Tibial artery (tissue), 4 donors: ENCODE data around the gene NFX1.
A peak's percentile ranks its signal among the peaks of the same experiment; 100 is the strongest.

Source experiments
- DNase-seq, 2 donors: peaks; one replicate each; pipeline ENCODE4 v3.0.0-alpha.2; 2019
- H3K27ac ChIP-seq, 2 donors: fragments of 200-600 bp; sonication (generic) in 1 of 2; 1 replicate in 1 of 2; 2 replicates in 1 of 2; pipeline ENCODE4 v1.5.1; 2018 to 2019; ENCODE audit warnings: mild to moderate bottlenecking in 1 of 2
- H3K27me3 ChIP-seq, 2 donors: fragments of 200-600 bp; sonication (generic) in 1 of 2; one replicate each; pipeline versions ENCODE4 v1.5.1 to v1.6.0; 2016 to 2019
- H3K36me3 ChIP-seq, 3 donors: fragments of 200-600 bp; sonication (generic) in 2 of 3; one replicate each; pipeline ENCODE4 v1.5.1; 2016 to 2019; ENCODE audit warnings: mild to moderate bottlenecking in 2 of 3
- H3K4me1 ChIP-seq, 4 donors: fragments of 200-600 bp; sonication (generic) in 2 of 4; 1 replicate in 3 of 4; 2 replicates in 1 of 4; pipeline ENCODE4 v1.5.1; 2016 to 2019
- H3K4me3 ChIP-seq, 2 donors: fragments of 200-600 bp; sonication (generic) in 1 of 2; 1 replicate in 1 of 2; 2 replicates in 1 of 2; pipeline ENCODE4 v1.5.1; 2018 to 2019; ENCODE audit warnings: mild to moderate bottlenecking in 2 of 2
- H3K9me3 ChIP-seq, 3 donors: fragments of 200-600 bp; sonication (generic) in 1 of 3; one replicate each; pipeline ENCODE4 v1.5.1; 2016 to 2019
- intact Hi-C: fragments of 100-400 bp; cut with DNase I; formaldehyde crosslinking; loops from one replicate; pipeline ENCODE4 v1.15.0; 2023; ENCODE audit warnings: low total_unique reads
- TF ChIP-seq, protein P1 (sequence below), 2 experiments: fragments of 200-600 bp in 1 of 2; fragments of 450-650 bp in 1 of 2; IDR thresholded peaks; one replicate each; pipeline ENCODE4 v1.5.1; 2017 to 2019; ENCODE audit warnings: antibody characterized with exemption in 2 of 2, mild to moderate bottlenecking in 1 of 2, moderate library complexity in 1 of 2

Gene NFX1

DNA sequence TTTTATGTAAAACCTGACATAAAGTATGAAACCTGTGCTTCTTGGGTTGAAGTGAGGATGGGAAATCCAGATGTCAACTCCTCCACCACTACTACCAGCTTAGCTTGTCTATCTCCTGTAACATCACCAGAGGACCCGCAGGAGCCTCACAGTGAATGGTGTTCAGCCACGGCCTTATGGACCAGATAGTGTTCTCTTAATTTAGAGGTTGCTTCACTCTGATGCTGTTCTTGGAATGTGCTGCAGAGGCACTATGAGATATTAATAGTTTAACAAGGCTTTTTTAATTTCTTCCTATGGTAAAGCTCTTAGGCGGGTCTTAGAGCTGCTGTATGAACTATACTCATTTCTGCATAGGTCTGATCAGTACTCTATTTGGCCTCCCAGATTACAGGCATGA lies 27.9 kb downstream of the NFX1 start:
- no peak for DNase-seq
- Histone ChIP-seq H3K4me3 (no peak overlapping the region), H3K27ac (no peak overlapping the region), H3K27me3 (no peaks in the 10 kb centered on the region), H3K36me3 (peaks cover 66 to 94% (median 92%) of the 10 kb centered on the region in 3 donors), H3K4me1 (peaks cover 0 to 18% (median 6%) of the 10 kb centered on the region in 4 donors), H3K9me3 (no peaks in the 10 kb centered on the region)
- TF ChIP-seq, protein P1, sequence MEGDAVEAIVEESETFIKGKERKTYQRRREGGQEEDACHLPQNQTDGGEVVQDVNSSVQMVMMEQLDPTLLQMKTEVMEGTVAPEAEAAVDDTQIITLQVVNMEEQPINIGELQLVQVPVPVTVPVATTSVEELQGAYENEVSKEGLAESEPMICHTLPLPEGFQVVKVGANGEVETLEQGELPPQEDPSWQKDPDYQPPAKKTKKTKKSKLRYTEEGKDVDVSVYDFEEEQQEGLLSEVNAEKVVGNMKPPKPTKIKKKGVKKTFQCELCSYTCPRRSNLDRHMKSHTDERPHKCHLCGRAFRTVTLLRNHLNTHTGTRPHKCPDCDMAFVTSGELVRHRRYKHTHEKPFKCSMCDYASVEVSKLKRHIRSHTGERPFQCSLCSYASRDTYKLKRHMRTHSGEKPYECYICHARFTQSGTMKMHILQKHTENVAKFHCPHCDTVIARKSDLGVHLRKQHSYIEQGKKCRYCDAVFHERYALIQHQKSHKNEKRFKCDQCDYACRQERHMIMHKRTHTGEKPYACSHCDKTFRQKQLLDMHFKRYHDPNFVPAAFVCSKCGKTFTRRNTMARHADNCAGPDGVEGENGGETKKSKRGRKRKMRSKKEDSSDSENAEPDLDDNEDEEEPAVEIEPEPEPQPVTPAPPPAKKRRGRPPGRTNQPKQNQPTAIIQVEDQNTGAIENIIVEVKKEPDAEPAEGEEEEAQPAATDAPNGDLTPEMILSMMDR (IDR thresholded peaks at IDR 0.05), result no peak
- intact Hi-C loops, result no loop called here

DNA sequence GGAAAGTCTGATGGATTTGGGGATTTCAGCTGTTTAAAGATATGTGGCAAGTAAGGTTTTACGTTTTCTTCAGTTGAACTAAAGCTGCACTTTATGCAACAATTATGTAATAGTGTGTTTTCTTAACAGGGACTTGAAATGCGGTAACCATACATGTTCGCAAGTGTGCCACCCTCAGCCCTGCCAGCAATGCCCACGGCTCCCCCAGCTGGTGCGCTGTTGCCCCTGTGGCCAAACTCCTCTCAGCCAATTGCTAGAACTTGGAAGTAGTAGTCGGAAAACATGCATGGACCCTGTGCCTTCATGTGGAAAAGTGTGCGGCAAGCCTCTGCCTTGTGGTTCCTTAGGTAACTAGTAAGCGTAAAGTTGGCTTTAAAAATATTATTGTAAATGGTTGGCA lies 28.5 kb downstream of the NFX1 start:
- TF ChIP-seq, protein P1 (IDR thresholded peaks at IDR 0.05), result no peak
- H3K4me1 ChIP-seq, result peaks cover 0 to 18% (median 6%) of the 10 kb centered on the region in 4 donors
- no peak overlapping the region for H3K4me3 ChIP-seq
- no peak for DNase-seq
- peaks cover 64 to 92% (median 90%) of the 10 kb centered on the region in 3 donors for H3K36me3 ChIP-seq
- intact Hi-C loops, result no loop called here
- no peak overlapping the region for H3K27ac ChIP-seq
- no peaks in the 10 kb centered on the region for H3K27me3 ChIP-seq
- no peaks in the 10 kb centered on the region for H3K9me3 ChIP-seq

DNA sequence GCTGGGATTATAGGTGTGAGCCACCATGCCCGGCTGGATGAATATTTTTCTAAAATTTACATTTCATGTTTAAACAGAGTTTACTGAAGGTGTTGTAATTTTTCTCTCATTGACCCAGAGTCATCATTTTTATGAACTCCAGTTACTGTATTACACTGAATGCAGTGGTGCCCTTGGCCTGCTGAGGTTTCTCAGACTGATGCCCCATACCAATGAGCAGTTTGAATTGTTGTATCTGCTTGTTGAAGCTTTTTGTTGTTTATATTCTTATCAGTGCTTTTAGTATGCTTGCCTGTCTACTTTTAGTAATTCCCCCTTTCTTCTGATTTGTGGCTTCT lies 29.9 kb downstream of the NFX1 start:
- DNase-seq, result no peak
- Histone ChIP-seq H3K27ac (peak overlapping the region; percentile 5 to 49), H3K9me3 (no peaks in the 10 kb centered on the region), H3K36me3 (peaks cover 64 to 91% (median 85%) of the 10 kb centered on the region in 3 donors), H3K27me3 (no peaks in the 10 kb centered on the region), H3K4me1 (peaks cover 0 to 18% (median 6%) of the 10 kb centered on the region in 4 donors), H3K4me3 (no peak overlapping the region)
- intact Hi-C loops, result no loop called here
- TF ChIP-seq, protein P1 (IDR thresholded peaks at IDR 0.05), result no peak

DNA sequence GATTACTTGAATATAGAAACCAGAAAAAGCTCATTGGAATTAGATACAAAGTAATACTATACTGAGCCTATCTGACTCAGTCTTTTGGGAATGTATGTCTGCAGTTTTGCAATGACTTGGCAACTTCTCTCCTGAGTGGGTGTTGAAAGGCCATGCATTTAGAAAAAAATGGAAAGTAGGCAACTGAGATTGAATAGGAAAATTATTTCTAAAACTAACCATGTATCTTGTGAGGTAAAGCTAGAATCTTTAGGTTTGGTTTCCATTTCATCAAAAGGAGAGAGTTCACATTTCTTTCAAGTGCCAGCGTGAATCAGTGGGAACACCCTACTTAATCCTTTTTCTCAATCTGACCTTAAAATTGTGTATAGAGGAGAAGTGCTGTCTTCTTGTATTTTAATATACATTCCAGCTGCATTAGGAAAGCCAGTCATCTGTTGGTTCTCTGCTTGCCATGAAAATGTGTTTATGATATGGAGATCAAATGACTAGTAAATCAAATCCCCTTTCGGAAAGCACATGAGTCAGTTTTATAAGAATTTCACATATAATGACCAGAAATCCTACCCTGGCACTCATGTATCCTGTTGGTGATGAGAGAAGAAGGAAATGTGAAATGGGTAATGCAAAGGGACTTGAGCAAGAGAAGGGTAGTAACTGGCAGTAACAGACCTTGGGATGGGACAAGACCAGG lies 30.4 kb downstream of the NFX1 start:
- H3K4me1 ChIP-seq, result peaks cover 0 to 18% (median 6%) of the 10 kb centered on the region in 4 donors
- DNase-seq, result peak in 1 of 2 donors; percentile 46
- H3K27ac ChIP-seq, result peak overlapping the region in 1 of 2 donors; percentile 49
- H3K36me3 ChIP-seq, result peaks cover 66 to 90% (median 82%) of the 10 kb centered on the region in 3 donors
- TF ChIP-seq, protein P1 (IDR thresholded peaks at IDR 0.05), result no peak
- no peak overlapping the region for H3K4me3 ChIP-seq
- no peaks in the 10 kb centered on the region for H3K27me3 ChIP-seq
- H3K9me3 ChIP-seq, result no peaks in the 10 kb centered on the region
- intact Hi-C loops, result no loop called here

DNA sequence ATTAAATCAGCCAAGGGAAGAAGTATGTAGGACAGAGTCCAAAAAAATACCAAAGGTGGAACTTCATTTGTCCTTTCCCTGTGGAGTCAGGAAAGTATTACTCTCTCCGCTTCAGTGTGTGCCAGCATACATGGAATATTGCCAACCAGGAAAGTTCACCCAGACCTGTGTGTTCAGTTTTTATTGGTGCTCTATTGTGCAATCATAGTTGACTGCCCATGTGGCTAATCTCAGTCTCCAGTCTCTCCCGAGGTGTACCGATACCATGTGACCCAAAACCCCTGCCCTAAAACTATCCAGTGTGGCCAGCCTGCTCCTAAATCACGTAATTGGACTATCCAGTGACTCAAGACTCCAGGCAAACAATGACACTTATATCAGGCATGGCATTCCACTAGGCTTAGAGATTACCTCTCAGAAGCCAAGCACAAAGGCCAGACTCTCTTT lies 38.8 kb downstream of the NFX1 start:
- TF ChIP-seq, protein P1 (IDR thresholded peaks at IDR 0.05), result no peak

More for the DNA sequence above, 38.8 kb downstream of the NFX1 start:
- Histone ChIP-seq H3K36me3 (peaks cover 45 to 93% (median 56%) of the 10 kb centered on the region in 3 donors), H3K27me3 (no peaks in the 10 kb centered on the region), H3K27ac (peak overlapping the region; percentile 49), H3K9me3 (no peaks in the 10 kb centered on the region), H3K4me3 (no peak overlapping the region), H3K4me1 (peaks cover 0 to 21% (median 16%) of the 10 kb centered on the region in 4 donors)
- intact Hi-C loops, result no loop called here
- DNase-seq, result peak; percentile 42 to 73
